ENCODE data around the gene ZBTB3. TPM values are rescaled to one million over a fixed set of nuclear protein-coding genes. Genes with fewer than 3 reads are reported as not detected.
"Not testable (repeated sequence)": the region's sequence is repeated elsewhere in the genome, so short reads cannot be mapped to it uniquely, and the experiment has no call there.

Gene ZBTB3
- total and polyA plus RNA-seq, 8 donors = 7.3 to 11.2 (median 8.9) TPM

DNA sequence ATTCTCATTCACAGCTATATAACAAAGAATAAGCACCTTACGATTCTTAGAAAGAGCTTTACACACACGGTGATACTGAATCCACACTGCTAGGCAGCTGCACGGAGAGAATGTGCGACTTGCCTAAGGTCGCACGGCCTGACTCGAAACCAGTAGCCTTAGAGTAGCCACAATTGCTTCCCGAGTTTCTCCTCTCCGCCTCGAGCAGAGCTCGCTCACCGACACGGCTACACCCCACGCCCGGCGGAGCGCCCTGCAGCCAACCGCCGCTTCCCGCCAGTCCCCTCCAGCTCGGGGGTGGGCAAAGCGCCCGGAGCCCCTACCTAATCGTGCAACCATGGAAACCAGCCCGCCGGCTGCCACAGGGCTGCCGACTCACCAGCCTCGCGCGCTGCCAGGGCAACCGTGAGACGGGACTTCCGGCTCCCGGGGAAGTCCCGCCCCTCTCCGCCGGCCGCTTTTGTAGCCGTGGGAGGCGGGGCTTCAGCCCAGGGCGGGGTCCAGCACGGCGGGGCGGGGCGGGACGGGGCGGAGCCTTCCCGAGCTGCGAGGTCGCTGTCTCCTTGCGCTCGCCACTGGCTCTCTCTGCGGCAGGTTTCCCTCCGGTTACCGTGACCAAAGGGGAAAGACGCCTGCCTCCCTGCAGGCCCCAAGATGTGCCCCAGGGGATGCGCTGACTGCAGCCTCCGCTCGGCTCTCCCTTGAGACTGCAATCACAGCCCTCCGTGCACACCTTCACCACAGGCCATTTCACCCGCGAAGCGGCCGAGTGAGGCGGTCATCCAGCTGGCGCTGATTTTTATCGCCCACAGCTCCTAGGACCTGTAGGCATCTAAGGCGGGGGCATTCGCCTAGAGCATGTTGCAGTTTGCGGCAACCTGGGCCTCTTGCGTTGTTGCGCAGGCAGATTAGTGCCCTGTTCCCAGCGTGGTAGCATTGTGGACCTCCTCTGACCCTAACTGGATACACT is 47.8 kb downstream of the ZBTB3 start:
- peak; percentile 86 to 99 (median 95) for DNase-seq
- intact Hi-C loops (cut with DNase I) = no loop called here
- no peaks in the 10 kb centered on the region for H3K9me3 ChIP-seq
- H3K27ac ChIP-seq = peak overlapping the region; percentile 77 to 85
- H3K27me3 ChIP-seq = no peaks in the 10 kb centered on the region
- ATAC-seq = peak; percentile 91
- H3K4me1 ChIP-seq = peaks cover 26 to 61% of the 10 kb centered on the region in 2 donors
- TF ChIP-seq, protein P1, sequence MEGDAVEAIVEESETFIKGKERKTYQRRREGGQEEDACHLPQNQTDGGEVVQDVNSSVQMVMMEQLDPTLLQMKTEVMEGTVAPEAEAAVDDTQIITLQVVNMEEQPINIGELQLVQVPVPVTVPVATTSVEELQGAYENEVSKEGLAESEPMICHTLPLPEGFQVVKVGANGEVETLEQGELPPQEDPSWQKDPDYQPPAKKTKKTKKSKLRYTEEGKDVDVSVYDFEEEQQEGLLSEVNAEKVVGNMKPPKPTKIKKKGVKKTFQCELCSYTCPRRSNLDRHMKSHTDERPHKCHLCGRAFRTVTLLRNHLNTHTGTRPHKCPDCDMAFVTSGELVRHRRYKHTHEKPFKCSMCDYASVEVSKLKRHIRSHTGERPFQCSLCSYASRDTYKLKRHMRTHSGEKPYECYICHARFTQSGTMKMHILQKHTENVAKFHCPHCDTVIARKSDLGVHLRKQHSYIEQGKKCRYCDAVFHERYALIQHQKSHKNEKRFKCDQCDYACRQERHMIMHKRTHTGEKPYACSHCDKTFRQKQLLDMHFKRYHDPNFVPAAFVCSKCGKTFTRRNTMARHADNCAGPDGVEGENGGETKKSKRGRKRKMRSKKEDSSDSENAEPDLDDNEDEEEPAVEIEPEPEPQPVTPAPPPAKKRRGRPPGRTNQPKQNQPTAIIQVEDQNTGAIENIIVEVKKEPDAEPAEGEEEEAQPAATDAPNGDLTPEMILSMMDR (IDR thresholded peaks at IDR 0.05) = no peak
- peaks cover 0 to 20% of the 10 kb centered on the region in 2 donors for H3K36me3 ChIP-seq
- peak overlapping the region; percentile 51 to 80 for H3K4me3 ChIP-seq

DNA sequence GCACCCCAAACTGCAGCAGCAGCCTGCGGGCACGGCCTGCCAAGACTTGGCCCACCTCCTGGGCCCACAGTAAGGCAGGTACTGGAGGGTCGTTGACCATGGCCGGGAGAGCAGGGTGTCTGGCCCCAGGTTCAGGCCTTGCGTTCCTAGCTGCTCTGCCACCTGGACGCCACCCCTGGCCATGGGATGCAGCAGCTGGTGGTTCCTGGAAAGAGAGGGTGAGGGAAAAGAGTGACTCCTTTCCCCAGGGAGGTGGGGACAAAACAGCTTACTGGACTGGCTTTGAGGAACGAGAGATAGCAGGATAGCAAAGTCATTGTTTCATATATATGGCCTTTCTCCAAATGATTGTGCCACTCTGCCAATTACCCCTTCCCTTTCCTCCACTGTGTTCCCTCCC is 48.5 kb downstream of the ZBTB3 start:
- Histone ChIP-seq H3K4me1 (peaks cover 24 to 57% of the 10 kb centered on the region in 2 donors), H3K27ac (peak overlapping the region; percentile 77 to 85), H3K36me3 (peaks cover 0 to 20% of the 10 kb centered on the region in 2 donors), H3K4me3 (peak overlapping the region; percentile 51 to 80), H3K9me3 (no peaks in the 10 kb centered on the region), H3K27me3 (no peaks in the 10 kb centered on the region)
- TF ChIP-seq, protein P1 (IDR thresholded peaks at IDR 0.05) = no peak
- ATAC-seq = no peak
- intact Hi-C loops (cut with DNase I) = no loop called here
- no peak for DNase-seq

DNA sequence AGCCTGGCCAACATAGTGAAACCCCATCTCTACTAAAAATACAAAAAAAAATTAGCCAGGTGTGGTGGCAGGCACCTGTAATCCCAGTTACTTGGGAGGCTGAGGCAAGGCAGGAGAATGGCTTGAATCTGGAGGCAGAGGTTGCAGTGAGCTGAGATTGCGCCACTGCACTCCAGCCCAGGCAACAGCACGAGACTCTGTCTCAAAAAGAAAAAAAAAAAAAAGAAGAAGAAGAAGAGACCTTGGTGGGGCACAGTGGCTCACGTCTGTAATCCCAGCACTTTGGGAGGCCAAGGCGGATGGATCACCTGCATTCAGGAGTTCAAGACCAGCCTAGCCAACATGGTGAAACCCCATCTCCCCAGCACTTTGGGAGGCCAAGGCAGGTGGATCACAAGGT is 50.0 kb downstream of the ZBTB3 start:
- H3K36me3 ChIP-seq = peaks cover 0 to 20% of the 10 kb centered on the region in 2 donors
- intact Hi-C loops (cut with DNase I); ATAC-seq: not testable (repeated sequence)

DNA sequence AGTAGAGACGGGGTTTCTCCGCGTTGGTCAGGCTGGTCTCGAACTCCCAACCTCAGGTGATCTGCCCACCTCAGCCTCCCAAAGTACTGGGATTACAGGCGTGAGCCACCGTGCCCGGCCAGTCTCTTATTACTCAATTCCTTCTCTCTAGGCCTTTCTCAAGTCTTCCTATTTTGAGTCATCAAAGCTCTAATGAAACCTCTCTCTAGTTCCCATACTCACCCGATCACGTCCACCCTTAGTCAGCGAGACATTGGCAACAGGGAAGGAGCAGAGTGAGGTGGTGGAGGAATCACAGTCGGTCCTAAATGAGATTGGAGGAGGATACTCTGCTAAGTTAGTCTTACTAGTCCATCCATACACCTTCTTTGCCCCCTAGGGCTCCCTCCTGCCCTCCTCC is 51.7 kb downstream of the ZBTB3 start:
- DNase-seq = no peak
- peaks cover 12 to 31% of the 10 kb centered on the region in 2 donors for H3K4me1 ChIP-seq
- H3K36me3 ChIP-seq = peaks cover 0 to 25% of the 10 kb centered on the region in 2 donors
- H3K27me3 ChIP-seq = no peaks in the 10 kb centered on the region
- H3K9me3 ChIP-seq = no peaks in the 10 kb centered on the region
- no peak overlapping the region for H3K4me3 ChIP-seq
- no peak overlapping the region for H3K27ac ChIP-seq
- intact Hi-C loops (cut with DNase I) = no loop called here
- TF ChIP-seq, protein P1 (IDR thresholded peaks at IDR 0.05) = no peak
- no peak for ATAC-seq

More for the DNA sequence above, 50.0 kb downstream of the ZBTB3 start:
- H3K9me3 ChIP-seq, DNase-seq, H3K4me3 ChIP-seq, H3K27me3 ChIP-seq: not testable (repeated sequence)
- H3K27ac ChIP-seq = peak overlapping the region in 1 of 2 donors; percentile 23
- H3K4me1 ChIP-seq = peaks cover 17 to 46% of the 10 kb centered on the region in 2 donors

Small RNA genes within 50 kb of the gene (microRNA-seq; reads per million reads assigned to microRNA genes)
- 0.84 to 1.6 reads per million in 2 donors for gene MIR6514
- 0 to 0.14 reads per million in 2 donors for gene MIR6748

Other genes with a start within 250 kb of the ZBTB3 start
- gene AHNAK, start 207.4 kb downstream of the ZBTB3 start, total RNA-seq = 100 to 1,000 TPM; 437 to 636 TPM
- gene AHNAK, start 207.4 kb downstream of the ZBTB3 start, polyA plus RNA-seq (ENCODE audit: insufficient read length in 6 of 6) = 100 to 1,000 TPM; 176 to 256 (median 209) TPM
- gene EEF1G, start 180.3 kb downstream of the ZBTB3 start, total RNA-seq = 1,000 to 10,000 TPM in 1 of 2 donors, 100 to 1,000 TPM in 1; 973 to 1,076 TPM
- 1,000 to 10,000 TPM; 2,175 to 2,492 (median 2,304) TPM for gene EEF1G, start 180.3 kb downstream of the ZBTB3 start, polyA plus RNA-seq (ENCODE audit: insufficient read length in 6 of 6)
- 10 to 100 TPM; 12.6 to 19.8 TPM for gene TUT1, start 162.6 kb downstream of the ZBTB3 start, total RNA-seq
- 10 to 100 TPM; 21.9 to 27.8 (median 23.4) TPM for gene TUT1, start 162.6 kb downstream of the ZBTB3 start, polyA plus RNA-seq (ENCODE audit: insufficient read length in 6 of 6)
- gene MTA2, start 152.3 kb downstream of the ZBTB3 start, total RNA-seq = 10 to 100 TPM; 67.1 to 86.0 TPM
- 100 to 1,000 TPM in 2 of 6 donors, 10 to 100 TPM in 4; 90.1 to 110 (median 97.4) TPM for gene MTA2, start 152.3 kb downstream of the ZBTB3 start, polyA plus RNA-seq (ENCODE audit: insufficient read length in 6 of 6)
- gene EML3, start 141.4 kb downstream of the ZBTB3 start, total RNA-seq = 10 to 100 TPM; 61.5 to 82.5 TPM
- 10 to 100 TPM; 39.3 to 58.5 (median 53.5) TPM for gene EML3, start 141.4 kb downstream of the ZBTB3 start, polyA plus RNA-seq (ENCODE audit: insufficient read length in 6 of 6)
- 1 to 10 TPM; 4.3 to 5.2 TPM for gene ROM1, start 140.9 kb downstream of the ZBTB3 start, total RNA-seq
- gene ROM1, start 140.9 kb downstream of the ZBTB3 start, polyA plus RNA-seq (ENCODE audit: insufficient read length in 6 of 6) = 1 to 10 TPM; 3.4 to 6.5 (median 5.9) TPM
- 10 to 100 TPM; 44.1 to 46.2 TPM for gene B3GAT3, start 132.2 kb downstream of the ZBTB3 start, total RNA-seq
- 10 to 100 TPM; 19.0 to 35.6 (median 25.0) TPM for gene B3GAT3, start 132.2 kb downstream of the ZBTB3 start, polyA plus RNA-seq (ENCODE audit: insufficient read length in 6 of 6)
- 100 to 1,000 TPM; 270 to 325 TPM for gene GANAB, start 107.5 kb downstream of the ZBTB3 start, total RNA-seq
- 100 to 1,000 TPM; 287 to 341 (median 312) TPM for gene GANAB, start 107.5 kb downstream of the ZBTB3 start, polyA plus RNA-seq (ENCODE audit: insufficient read length in 6 of 6)
- 10 to 100 TPM; 24.2 to 27.1 TPM for gene INTS5, start 100.9 kb downstream of the ZBTB3 start, total RNA-seq
- gene INTS5, start 100.9 kb downstream of the ZBTB3 start, polyA plus RNA-seq (ENCODE audit: insufficient read length in 6 of 6) = 10 to 100 TPM; 12.7 to 18.4 (median 17.5) TPM
- gene C11orf98, start 89.0 kb downstream of the ZBTB3 start, total RNA-seq = 10 to 100 TPM; 46.2 to 65.5 TPM
- gene C11orf98, start 89.0 kb downstream of the ZBTB3 start, polyA plus RNA-seq (ENCODE audit: insufficient read length in 6 of 6) = 10 to 100 TPM; 42.6 to 64.7 (median 51.1) TPM
- gene CSKMT, start 88.8 kb downstream of the ZBTB3 start, total RNA-seq = 10 to 100 TPM; 12.8 to 21.8 TPM
- gene CSKMT, start 88.8 kb downstream of the ZBTB3 start, polyA plus RNA-seq (ENCODE audit: insufficient read length in 6 of 6) = 1 to 10 TPM; 5.1 to 7.4 (median 6.0) TPM
- gene UQCC3, start 82.5 kb downstream of the ZBTB3 start, total RNA-seq = 1 to 10 TPM; 6.6 to 6.7 TPM
- gene UQCC3, start 82.5 kb downstream of the ZBTB3 start, polyA plus RNA-seq (ENCODE audit: insufficient read length in 6 of 6) = 1 to 10 TPM; 6.2 to 9.0 (median 6.8) TPM
- gene LBHD1, start 81.9 kb downstream of the ZBTB3 start, total RNA-seq = 1 to 10 TPM; 6.0 to 8.2 TPM
- 1 to 10 TPM; 4.4 to 9.9 (median 8.2) TPM for gene LBHD1, start 81.9 kb downstream of the ZBTB3 start, polyA plus RNA-seq (ENCODE audit: insufficient read length in 6 of 6)
- gene UBXN1, start 75.1 kb downstream of the ZBTB3 start, total RNA-seq = 10 to 100 TPM; 67.5 to 74.4 TPM
- 100 to 1,000 TPM; 140 to 169 (median 157) TPM for gene UBXN1, start 75.1 kb downstream of the ZBTB3 start, polyA plus RNA-seq (ENCODE audit: insufficient read length in 6 of 6)
- gene LRRN4CL, start 64.6 kb downstream of the ZBTB3 start, total RNA-seq = 1 to 10 TPM in 1 of 2 donors, under 1 TPM in 1; 0.32 to 2.0 TPM
- gene LRRN4CL, start 64.6 kb downstream of the ZBTB3 start, polyA plus RNA-seq (ENCODE audit: insufficient read length in 6 of 6) = 1 to 10 TPM in 1 of 6 donors, under 1 TPM in 5; 0.32 to 1.2 (median 0.69) TPM
- gene BSCL2, start 46.7 kb downstream of the ZBTB3 start, total RNA-seq = 100 to 1,000 TPM in 1 of 2 donors, 10 to 100 TPM in 1; 77.8 to 109 TPM
- 10 to 100 TPM; 39.9 to 51.9 (median 46.3) TPM for gene BSCL2, start 46.7 kb downstream of the ZBTB3 start, polyA plus RNA-seq (ENCODE audit: insufficient read length in 6 of 6)
- under 1 TPM in 1 of 2 donors, not detected in 1; 0.42 TPM for gene GNG3, start 46.5 kb downstream of the ZBTB3 start, total RNA-seq
- gene GNG3, start 46.5 kb downstream of the ZBTB3 start, polyA plus RNA-seq (ENCODE audit: insufficient read length in 6 of 6) = 1 to 10 TPM; 1.5 to 1.9 (median 1.6) TPM
- gene HNRNPUL2, start 26.7 kb downstream of the ZBTB3 start, total RNA-seq = 10 to 100 TPM; 31.8 to 43.2 TPM
- gene HNRNPUL2, start 26.7 kb downstream of the ZBTB3 start, polyA plus RNA-seq (ENCODE audit: insufficient read length in 6 of 6) = 10 to 100 TPM; 79.9 to 95.4 (median 91.2) TPM
- 10 to 100 TPM; 32.2 to 33.0 TPM for gene TTC9C, start 25.7 kb downstream of the ZBTB3 start, total RNA-seq
- gene TTC9C, start 25.7 kb downstream of the ZBTB3 start, polyA plus RNA-seq (ENCODE audit: insufficient read length in 6 of 6) = 10 to 100 TPM; 36.9 to 43.4 (median 39.8) TPM
- 10 to 100 TPM; 64.9 to 70.3 TPM for gene POLR2G, start 7.4 kb upstream of the ZBTB3 start, total RNA-seq
- 100 to 1,000 TPM; 135 to 159 (median 148) TPM for gene POLR2G, start 7.4 kb upstream of the ZBTB3 start, polyA plus RNA-seq (ENCODE audit: insufficient read length in 6 of 6)
- gene TAF6L, start 17.2 kb upstream of the ZBTB3 start, total RNA-seq = 10 to 100 TPM; 14.5 to 24.9 TPM
- gene TAF6L, start 17.2 kb upstream of the ZBTB3 start, polyA plus RNA-seq (ENCODE audit: insufficient read length in 6 of 6) = 10 to 100 TPM; 26.6 to 35.2 (median 30.3) TPM
- 10 to 100 TPM; 52.7 to 58.7 TPM for gene TMEM179B, start 33.2 kb upstream of the ZBTB3 start, total RNA-seq
- gene TMEM179B, start 33.2 kb upstream of the ZBTB3 start, polyA plus RNA-seq (ENCODE audit: insufficient read length in 6 of 6) = 10 to 100 TPM; 43.9 to 56.7 (median 49.8) TPM
- 10 to 100 TPM; 15.7 to 16.2 TPM for gene TMEM223, start 37.8 kb upstream of the ZBTB3 start, total RNA-seq
- gene TMEM223, start 37.8 kb upstream of the ZBTB3 start, polyA plus RNA-seq (ENCODE audit: insufficient read length in 6 of 6) = 10 to 100 TPM; 19.6 to 26.4 (median 20.7) TPM
- gene NXF1, start 51.3 kb upstream of the ZBTB3 start, total RNA-seq = 10 to 100 TPM; 67.8 to 73.0 TPM
- gene NXF1, start 51.3 kb upstream of the ZBTB3 start, polyA plus RNA-seq (ENCODE audit: insufficient read length in 6 of 6) = 100 to 1,000 TPM; 118 to 157 (median 134) TPM
- 10 to 100 TPM; 38.9 to 40.5 TPM for gene STX5, start 77.9 kb upstream of the ZBTB3 start, total RNA-seq
- gene STX5, start 77.9 kb upstream of the ZBTB3 start, polyA plus RNA-seq (ENCODE audit: insufficient read length in 6 of 6) = 10 to 100 TPM; 49.5 to 55.7 (median 51.2) TPM
- not detected for gene TEX54, start 78.7 kb upstream of the ZBTB3 start, total RNA-seq
- under 1 TPM in 2 of 6 donors, not detected in 4; 0.36 to 0.69 TPM for gene TEX54, start 78.7 kb upstream of the ZBTB3 start, polyA plus RNA-seq (ENCODE audit: insufficient read length in 6 of 6)
- gene WDR74, start 85.4 kb upstream of the ZBTB3 start, total RNA-seq = 10 to 100 TPM; 24.6 to 45.4 TPM
- gene WDR74, start 85.4 kb upstream of the ZBTB3 start, polyA plus RNA-seq (ENCODE audit: insufficient read length in 6 of 6) = 10 to 100 TPM; 36.1 to 54.0 (median 43.3) TPM
- 100 to 1,000 TPM; 131 to 228 TPM for gene SLC3A2, start 126.7 kb upstream of the ZBTB3 start, total RNA-seq
- 100 to 1,000 TPM; 161 to 223 (median 180) TPM for gene SLC3A2, start 126.7 kb upstream of the ZBTB3 start, polyA plus RNA-seq (ENCODE audit: insufficient read length in 6 of 6)
- 1 to 10 TPM; 1.2 to 2.3 TPM for gene CHRM1, start 167.2 kb upstream of the ZBTB3 start, total RNA-seq
- under 1 TPM; 0.34 to 0.71 (median 0.52) TPM for gene CHRM1, start 167.2 kb upstream of the ZBTB3 start, polyA plus RNA-seq (ENCODE audit: insufficient read length in 6 of 6)
- gene SLC22A6, start 230.8 kb upstream of the ZBTB3 start, total RNA-seq = not detected
- under 1 TPM in 5 of 6 donors, not detected in 1; 0.08 to 0.34 (median 0.14) TPM for gene SLC22A6, start 230.8 kb upstream of the ZBTB3 start, polyA plus RNA-seq (ENCODE audit: insufficient read length in 6 of 6)